Measurements from ENCODE around the gene ITIH4.
A peak's percentile ranks its signal among the peaks of the same experiment; 100 is the strongest.
"Not testable (repeated sequence)": the region's sequence is repeated elsewhere in the genome, so short reads cannot be mapped to it uniquely, and the experiment has no call there.

ITIH4 gene

DNA sequence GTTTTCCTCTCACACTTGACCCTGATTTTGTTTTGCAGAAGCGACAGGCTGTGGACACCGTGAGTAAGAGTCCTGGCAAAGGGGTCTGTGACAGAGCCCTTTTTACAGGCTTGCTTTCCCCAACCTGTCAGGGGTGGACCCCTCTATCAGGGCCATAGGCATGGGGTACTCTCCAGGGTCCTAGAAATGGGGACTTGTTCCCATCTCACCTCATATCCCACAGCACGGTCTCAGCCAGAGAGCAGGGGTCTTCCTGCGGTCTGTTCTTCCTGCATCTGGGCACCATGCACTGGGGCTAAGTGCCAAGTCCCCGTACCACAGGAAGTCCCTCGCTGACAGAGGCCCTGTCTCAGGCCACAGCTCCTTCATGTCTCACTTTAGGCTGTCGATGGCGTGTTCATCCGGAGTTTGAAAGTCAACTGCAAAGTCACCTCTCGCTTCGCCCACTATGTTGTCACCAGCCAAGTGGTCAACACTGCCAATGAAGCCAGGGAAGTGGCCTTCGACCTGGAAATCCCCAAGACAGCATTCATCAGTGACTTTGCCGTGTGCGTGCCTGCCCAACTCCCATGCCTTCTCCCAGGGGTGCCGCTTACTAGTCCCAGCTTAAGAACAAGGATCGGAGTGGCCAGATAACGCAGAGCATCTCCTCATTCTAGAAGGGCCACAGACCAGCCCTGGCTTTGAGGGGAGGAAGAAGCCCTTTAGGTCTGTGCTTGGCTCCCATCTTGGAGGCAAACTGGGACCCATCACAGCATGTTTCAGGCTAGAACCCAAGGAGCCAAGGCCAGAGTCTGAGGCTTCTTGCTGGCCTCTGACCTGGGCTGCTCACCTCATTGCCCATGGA, 52.3 kb downstream of the ITIH4 start:
- no peak overlapping the region for H3K4me3 Mint-ChIP-seq
- no peak for ATAC-seq (replicated peaks)
- H3K27me3 Mint-ChIP-seq = peaks cover 0 to 25% of the 10 kb centered on the region in 2 donors
- no peak for DNase-seq
- peaks cover 0 to 5% of the 10 kb centered on the region in 2 donors for H3K4me1 Mint-ChIP-seq (ENCODE audit: low read depth in 2 of 2)
- H3K36me3 Mint-ChIP-seq (ENCODE audit: insufficient read depth) = peaks cover 4% of the 10 kb centered on the region
- H3K9me3 Mint-ChIP-seq = no peaks in the 10 kb centered on the region
- no peak overlapping the region for H3K27ac Mint-ChIP-seq

DNA sequence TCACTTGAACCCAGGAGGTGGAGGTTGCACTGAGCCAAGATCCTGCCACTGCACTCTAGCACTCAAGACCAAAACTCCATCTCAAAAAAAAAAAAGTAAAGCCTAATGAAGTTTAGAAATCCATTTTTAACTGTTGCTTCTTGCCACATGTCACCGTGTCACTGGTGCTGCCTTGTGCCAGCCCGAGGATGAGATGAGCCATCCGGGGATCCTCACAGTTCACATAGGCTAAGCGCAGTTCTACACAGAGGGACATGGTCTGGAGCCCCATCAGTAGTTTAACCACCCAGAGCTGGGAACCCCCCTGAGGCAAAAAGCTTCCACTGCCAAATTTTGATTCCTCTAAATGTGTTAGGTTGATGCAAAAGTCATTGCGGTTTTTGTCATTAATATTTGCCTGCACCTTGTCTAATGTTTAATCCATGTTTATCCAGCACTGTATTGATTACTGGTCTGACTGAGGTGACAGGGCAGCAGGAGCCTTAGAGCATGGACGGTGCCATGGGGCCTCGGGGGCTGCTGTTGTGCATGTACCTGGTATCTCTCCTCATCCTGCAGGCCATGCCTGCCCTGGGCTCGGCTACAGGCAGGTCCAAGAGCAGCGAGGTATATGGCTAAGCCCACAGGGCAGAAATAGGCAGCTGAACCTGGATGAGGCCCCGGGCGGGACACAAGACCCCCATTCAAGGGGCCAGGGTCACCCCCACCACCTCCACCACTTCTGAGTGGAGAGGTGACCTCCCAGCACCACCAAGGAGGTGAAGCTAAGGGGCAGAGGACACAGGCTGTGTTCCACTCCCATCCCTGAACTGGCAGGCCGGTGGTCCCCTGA, 53.1 kb downstream of the ITIH4 start, which contains the start of gene ITIH1:
TSS of gene ITIH1 (plus strand) at position 473 of the 832 bp plus-strand sequence. CDS start at position 490, 17 bp downstream.
- ATAC-seq (replicated peaks) = no peak
- DNase-seq = no peak
- Mint-ChIP-seq H3K9me3 (no peaks in the 10 kb centered on the region), H3K4me1 (ENCODE audit: low read depth in 2 of 2) (peaks cover 0 to 5% of the 10 kb centered on the region in 2 donors), H3K27ac (peak within 1 kb of the TSS in 1 of 2 donors; percentile 67), H3K36me3 (ENCODE audit: insufficient read depth) (no peaks in the 10 kb centered on the region), H3K4me3 (no peak within 1 kb of the TSS), H3K27me3 (peaks cover 0 to 16% of the 10 kb centered on the region in 2 donors)

DNA sequence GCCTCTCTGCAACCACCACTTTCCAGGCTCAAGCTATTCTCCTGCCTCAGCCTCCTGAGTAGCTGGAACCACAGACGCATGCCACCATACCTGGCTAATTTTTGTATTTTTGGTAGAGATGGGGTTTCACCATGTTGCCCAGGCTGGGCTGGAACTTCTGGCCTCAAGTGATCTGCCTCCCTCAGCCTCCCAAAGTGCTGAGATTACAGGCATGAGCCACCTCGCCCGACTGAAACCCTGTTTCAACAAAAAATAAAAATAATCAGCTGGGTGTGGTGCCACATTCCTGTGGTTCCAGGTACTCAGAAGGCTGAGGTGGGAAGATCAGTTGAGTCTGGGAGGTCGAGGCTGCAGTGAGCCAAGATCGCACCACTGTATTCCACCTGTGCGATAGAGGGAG, 54.0 kb downstream of the ITIH4 start:
- H3K4me1 Mint-ChIP-seq (ENCODE audit: low read depth in 2 of 2); H3K27me3 Mint-ChIP-seq; H3K4me3 Mint-ChIP-seq; H3K9me3 Mint-ChIP-seq; DNase-seq; H3K36me3 Mint-ChIP-seq (ENCODE audit: insufficient read depth); ATAC-seq (replicated peaks): not testable (repeated sequence)
- peak overlapping the region in 1 of 2 donors; percentile 67 for H3K27ac Mint-ChIP-seq

DNA sequence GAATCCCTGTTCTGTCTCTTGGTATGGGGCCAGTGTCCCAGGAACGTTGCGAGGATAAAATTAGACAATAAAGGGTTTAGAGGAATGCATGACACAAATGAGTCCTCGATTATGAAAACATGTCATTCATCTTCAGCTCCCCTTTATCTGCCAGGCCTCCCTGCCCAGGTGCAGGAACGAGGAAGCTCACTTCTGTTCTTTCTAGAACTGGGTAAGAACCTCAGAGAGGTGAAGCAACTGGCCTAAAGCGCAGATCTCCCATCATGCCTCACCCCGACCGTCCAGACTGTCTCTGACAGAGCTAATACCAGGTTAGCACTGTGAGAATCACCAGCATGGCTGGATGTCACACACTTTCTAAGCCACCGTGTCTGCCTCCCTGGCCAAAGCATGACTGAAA, 54.6 kb downstream of the ITIH4 start:
- ATAC-seq (replicated peaks) (no peak), DNase-seq (no peak)
- Mint-ChIP-seq H3K27ac (peak overlapping the region in 1 of 2 donors; percentile 67), H3K27me3 (peaks cover 0 to 10% of the 10 kb centered on the region in 2 donors), H3K4me1 (ENCODE audit: low read depth in 2 of 2) (peaks cover 8 to 10% of the 10 kb centered on the region in 2 donors), H3K9me3 (no peaks in the 10 kb centered on the region), H3K4me3 (no peak overlapping the region), H3K36me3 (ENCODE audit: insufficient read depth) (peaks cover 3% of the 10 kb centered on the region)

DNA sequence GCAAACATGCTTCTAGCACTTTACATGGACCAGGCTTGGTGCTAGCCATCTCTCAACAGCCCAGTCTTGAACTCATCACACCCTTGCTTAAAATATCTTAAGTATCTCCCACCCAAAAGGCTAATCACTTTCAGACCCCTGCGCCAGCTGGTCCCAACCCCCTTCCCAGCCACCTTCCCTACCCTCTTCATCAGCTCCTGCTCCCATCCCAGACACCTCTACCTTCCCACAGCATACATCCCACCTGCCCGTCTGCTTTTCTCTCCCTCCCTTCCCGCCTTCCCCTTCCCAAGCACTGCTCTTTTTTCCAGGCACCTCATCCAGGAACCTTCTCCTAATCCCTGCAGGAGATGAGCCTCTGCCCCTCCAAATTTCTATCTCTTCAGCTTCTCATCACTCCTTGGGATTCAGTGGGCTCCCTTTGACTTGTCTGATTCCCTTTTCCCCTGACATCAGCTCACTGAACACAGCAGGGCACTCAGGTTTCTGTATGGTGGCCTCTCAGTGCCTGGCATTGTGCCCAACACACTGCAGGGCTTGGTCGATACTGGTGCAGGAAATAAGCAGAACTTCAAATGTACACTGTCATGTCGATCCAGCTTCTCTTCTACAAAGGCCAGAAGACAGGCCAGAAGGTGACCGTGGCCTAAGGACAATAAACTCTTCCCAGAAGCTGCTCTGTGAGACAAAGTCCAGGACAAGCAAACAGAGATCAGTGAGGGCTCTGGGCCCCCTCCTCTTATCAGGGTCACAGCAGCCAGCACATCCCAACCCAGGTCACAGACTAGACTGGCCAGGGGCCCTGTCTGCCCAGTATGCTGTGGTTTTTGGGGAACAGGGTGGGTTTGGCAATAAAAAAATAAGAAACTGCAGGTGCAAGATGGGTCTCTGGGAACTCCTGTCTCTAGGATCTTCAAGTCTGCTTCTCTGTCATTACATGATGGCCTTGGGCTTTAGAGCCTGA, 55.3 kb downstream of the ITIH4 start:
- Mint-ChIP-seq H3K9me3 (no peaks in the 10 kb centered on the region), H3K4me3 (no peak overlapping the region), H3K36me3 (ENCODE audit: insufficient read depth) (peaks cover 3% of the 10 kb centered on the region), H3K4me1 (ENCODE audit: low read depth in 2 of 2) (peaks cover 8 to 11% of the 10 kb centered on the region in 2 donors), H3K27me3 (peaks cover 0 to 10% of the 10 kb centered on the region in 2 donors), H3K27ac (no peak overlapping the region)
- no peak for ATAC-seq (replicated peaks)
- DNase-seq = no peak

DNA sequence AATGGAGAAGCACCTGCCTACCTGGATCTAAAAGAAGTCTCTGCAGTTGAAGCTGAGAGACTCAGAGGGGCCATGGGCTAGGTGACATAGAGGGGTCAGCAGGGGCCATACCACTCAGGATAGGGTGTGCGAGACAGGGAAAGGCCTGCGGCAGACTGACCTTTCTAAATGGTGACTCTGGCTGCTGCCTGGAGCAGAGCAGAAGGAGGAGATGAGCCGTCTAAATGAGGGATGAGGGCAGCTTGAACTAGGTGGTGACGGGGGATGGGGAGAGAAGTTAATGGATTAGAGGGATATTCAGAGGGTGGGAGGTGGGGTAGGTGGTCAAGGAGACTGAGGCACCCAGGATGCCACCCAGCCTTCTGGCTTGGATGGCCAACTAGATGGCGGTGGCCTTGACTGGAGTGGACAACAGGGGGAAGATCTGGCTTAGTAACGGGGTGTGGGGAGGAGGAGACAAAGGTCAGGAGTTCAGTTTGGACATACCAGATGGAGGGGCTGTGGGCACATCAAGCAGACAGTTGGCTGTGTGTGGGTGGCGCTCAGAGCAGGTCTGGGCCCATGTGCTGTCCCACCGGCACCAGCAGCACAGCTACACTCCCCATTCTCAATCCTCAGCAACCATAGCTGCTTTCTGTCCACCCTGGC, 56.3 kb downstream of the ITIH4 start:
- H3K27ac Mint-ChIP-seq = peak overlapping the region in 1 of 2 donors; percentile 42
- H3K9me3 Mint-ChIP-seq = no peaks in the 10 kb centered on the region
- no peak overlapping the region for H3K4me3 Mint-ChIP-seq
- no peak for DNase-seq
- H3K27me3 Mint-ChIP-seq = peaks cover 0 to 10% of the 10 kb centered on the region in 2 donors
- no peak for ATAC-seq (replicated peaks)
- peaks cover 17 to 21% of the 10 kb centered on the region in 2 donors for H3K4me1 Mint-ChIP-seq (ENCODE audit: low read depth in 2 of 2)
- peaks cover 3% of the 10 kb centered on the region for H3K36me3 Mint-ChIP-seq (ENCODE audit: insufficient read depth)

DNA sequence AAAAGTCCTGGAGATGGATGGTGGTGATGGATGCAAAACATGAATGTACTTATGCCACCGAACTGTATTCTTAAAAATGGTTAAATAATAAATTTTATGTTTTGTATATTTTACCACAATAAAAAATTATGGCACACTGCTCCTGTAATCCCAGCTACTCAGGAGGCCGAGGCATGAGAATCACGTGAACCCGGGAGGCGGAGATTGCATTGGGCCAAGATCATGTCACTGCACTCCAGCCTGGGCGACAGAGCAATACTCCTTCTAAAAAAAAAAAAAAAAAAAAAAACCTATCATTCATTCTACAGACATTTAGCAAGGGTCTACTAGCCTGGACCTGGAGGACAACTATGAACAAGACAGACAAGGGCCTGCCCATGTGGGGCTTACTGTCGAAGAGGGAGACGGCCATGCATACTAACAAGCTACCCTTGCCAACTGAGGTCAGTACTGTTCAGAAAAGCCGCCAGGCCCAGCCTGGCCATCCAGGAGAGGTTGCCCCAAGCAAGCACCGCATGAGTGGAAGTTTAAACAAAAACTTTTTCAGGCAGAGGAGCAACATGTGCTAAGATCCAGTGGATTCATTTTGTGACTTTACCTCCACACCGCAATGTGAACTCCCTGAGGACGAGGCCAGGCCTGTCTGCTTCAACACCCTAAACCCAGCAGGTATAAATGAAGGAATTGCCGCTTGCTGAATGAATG, 57.0 kb downstream of the ITIH4 start:
- Mint-ChIP-seq H3K9me3 (no peaks in the 10 kb centered on the region), H3K36me3 (ENCODE audit: insufficient read depth) (peaks cover 3% of the 10 kb centered on the region), H3K4me1 (ENCODE audit: low read depth in 2 of 2) (peaks cover 18 to 21% of the 10 kb centered on the region in 2 donors), H3K27ac (peak overlapping the region in 1 of 2 donors; percentile 42), H3K27me3 (peaks cover 0 to 7% of the 10 kb centered on the region in 2 donors), H3K4me3 (no peak overlapping the region)
- ATAC-seq (replicated peaks) (no peak), DNase-seq (no peak)

DNA sequence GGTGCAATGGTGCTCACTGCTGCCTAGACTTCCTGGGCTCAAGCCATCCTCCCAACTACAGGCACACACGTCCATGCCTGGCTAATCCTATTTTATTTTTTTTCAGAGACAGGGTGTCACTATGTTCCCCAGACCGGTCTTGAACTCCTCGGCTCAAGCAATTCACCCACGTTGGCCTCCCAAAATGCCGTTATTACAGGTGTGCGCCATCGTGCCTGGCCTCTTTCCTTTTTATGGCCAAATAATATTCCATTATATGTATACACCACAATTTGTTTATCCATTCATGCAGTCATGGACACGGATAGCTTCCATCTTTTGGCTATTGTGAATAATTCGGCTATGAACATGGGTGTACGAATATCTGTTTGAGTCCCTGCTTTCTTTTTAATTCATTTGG, 58.8 kb downstream of the ITIH4 start:
- H3K36me3 Mint-ChIP-seq (ENCODE audit: insufficient read depth) = peaks cover 14% of the 10 kb centered on the region
- H3K4me1 Mint-ChIP-seq (ENCODE audit: low read depth in 2 of 2) = peaks cover 18 to 21% of the 10 kb centered on the region in 2 donors
- no peak for ATAC-seq (replicated peaks)
- DNase-seq = no peak
- H3K9me3 Mint-ChIP-seq = no peaks in the 10 kb centered on the region
- H3K4me3 Mint-ChIP-seq = peak overlapping the region; percentile 70 to 85
- H3K27ac Mint-ChIP-seq = peak overlapping the region; percentile 91 to 96
- H3K27me3 Mint-ChIP-seq = no peaks in the 10 kb centered on the region

DNA sequence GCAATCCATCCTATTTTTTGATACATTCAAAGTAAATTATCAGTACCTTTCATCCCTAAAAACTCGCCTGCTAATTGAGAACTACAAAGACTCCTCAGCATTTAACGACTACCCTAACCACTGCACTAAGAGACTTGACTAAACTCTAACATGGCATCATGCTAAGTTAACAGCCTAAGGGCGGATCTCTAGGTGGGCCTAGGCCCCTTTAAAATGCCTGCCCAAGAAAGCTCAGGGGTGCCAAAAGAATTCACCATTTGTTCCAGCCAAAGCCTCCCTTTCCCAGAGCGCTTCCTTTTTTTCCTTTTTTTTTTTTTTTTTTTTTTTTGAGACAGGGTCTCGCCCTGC, 59.2 kb downstream of the ITIH4 start:
- peak overlapping the region; percentile 91 to 96 for H3K27ac Mint-ChIP-seq
- no peaks in the 10 kb centered on the region for H3K27me3 Mint-ChIP-seq
- peaks cover 17% of the 10 kb centered on the region for H3K36me3 Mint-ChIP-seq (ENCODE audit: insufficient read depth)
- ATAC-seq (replicated peaks) (peak; percentile 13), DNase-seq (no peak)
- peak overlapping the region; percentile 70 to 85 for H3K4me3 Mint-ChIP-seq
- no peaks in the 10 kb centered on the region for H3K9me3 Mint-ChIP-seq
- H3K4me1 Mint-ChIP-seq (ENCODE audit: low read depth in 2 of 2) = peaks cover 18 to 21% of the 10 kb centered on the region in 2 donors

DNA sequence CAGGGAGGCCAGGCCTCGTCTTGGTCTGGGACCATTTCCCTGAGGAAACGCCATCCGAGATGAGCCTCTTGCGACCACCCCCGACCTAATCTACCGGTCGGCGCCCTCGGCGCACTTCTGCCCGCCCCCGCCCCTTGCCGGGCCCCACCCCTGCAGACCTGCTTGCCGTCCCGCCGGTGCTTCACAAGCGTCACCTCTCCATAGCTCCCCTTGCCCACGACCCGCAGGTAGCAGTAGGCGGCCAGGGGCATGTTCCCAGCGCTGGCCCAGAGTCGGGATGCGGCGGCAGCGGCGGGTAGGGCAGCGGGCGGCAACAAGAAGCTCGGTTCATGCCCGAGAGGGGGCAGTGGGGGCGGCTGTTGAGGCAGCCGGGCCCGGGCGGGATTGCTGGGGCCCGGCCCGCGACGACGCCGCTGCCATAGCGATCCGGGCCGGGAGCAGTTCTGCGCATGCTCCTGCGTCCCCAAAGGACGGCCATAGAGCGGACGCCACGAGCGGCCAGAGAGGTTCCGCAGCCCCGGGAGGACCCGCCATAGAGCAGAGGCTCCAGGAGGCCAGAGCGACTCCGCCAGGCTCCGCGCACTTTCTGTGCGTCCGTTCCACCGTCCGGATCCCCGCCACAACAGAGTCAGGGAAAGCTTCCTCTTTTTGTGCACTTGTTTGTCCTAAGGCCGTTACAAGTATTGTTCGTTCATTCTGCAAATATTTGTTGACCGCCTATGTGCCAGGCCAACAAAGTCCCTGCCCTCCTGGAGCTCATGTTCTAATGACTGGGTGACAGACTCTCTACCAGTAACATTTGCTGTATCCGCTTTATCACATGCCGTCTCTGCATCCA, 59.8 kb downstream of the ITIH4 start, which contains the start of gene NEK4:
TSS of gene NEK4 (minus strand) at position 445 of the 838 bp plus-strand sequence. CDS start at position 251, 194 bp downstream.
- Mint-ChIP-seq H3K27ac (peak within 1 kb of the TSS; percentile 91 to 96), H3K4me3 (peak within 1 kb of the TSS; percentile 70 to 85), H3K27me3 (no peaks in the 10 kb centered on the region), H3K4me1 (ENCODE audit: low read depth in 2 of 2) (peaks cover 18 to 21% of the 10 kb centered on the region in 2 donors), H3K36me3 (ENCODE audit: insufficient read depth) (peaks cover 18% of the 10 kb centered on the region), H3K9me3 (no peaks in the 10 kb centered on the region)
- DNase-seq = peak; percentile 64 to 73 (median 73)
- peak; percentile 92 for ATAC-seq (replicated peaks)

DNA sequence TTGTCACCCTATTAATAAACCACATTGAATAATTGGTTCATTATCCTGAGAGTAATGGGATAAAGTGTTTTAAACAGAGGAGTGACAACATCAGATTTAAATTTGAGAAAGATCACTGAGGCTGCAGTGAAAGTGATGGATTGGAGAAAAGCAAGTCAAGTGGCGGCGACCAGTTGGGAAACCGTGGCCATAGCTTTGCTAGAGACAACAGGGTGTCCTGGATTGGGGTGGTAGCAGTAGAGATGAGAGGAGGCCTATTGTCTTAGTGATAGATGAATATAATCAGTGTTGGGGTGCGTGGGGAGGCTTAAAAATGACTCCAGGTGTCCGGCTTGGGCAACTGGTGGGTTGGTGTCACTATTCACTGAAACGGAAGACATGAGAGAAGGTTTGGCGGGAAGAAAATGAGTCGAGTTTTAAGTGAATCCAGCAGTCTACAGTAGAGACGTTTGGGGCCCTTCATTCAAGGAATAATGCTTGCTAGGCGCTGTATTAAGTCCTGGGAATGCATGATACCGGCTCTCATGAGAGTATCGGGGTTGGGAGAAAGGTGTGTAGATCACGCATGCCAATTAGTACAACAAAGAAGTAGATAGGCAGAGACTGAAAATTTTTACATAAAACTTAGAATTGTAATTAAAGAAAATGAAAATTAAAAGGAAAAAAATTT, 60.6 kb downstream of the ITIH4 start:
- peaks cover 18 to 21% of the 10 kb centered on the region in 2 donors for H3K4me1 Mint-ChIP-seq (ENCODE audit: low read depth in 2 of 2)
- ATAC-seq (replicated peaks) = no peak
- no peaks in the 10 kb centered on the region for H3K9me3 Mint-ChIP-seq
- DNase-seq = no peak
- H3K27me3 Mint-ChIP-seq = no peaks in the 10 kb centered on the region
- H3K27ac Mint-ChIP-seq = peak overlapping the region; percentile 1 to 96
- H3K4me3 Mint-ChIP-seq = peak overlapping the region; percentile 70 to 85
- H3K36me3 Mint-ChIP-seq (ENCODE audit: insufficient read depth) = peaks cover 24% of the 10 kb centered on the region
